ENCODE results near the gene MCCD1.

Gene MCCD1

DNA sequence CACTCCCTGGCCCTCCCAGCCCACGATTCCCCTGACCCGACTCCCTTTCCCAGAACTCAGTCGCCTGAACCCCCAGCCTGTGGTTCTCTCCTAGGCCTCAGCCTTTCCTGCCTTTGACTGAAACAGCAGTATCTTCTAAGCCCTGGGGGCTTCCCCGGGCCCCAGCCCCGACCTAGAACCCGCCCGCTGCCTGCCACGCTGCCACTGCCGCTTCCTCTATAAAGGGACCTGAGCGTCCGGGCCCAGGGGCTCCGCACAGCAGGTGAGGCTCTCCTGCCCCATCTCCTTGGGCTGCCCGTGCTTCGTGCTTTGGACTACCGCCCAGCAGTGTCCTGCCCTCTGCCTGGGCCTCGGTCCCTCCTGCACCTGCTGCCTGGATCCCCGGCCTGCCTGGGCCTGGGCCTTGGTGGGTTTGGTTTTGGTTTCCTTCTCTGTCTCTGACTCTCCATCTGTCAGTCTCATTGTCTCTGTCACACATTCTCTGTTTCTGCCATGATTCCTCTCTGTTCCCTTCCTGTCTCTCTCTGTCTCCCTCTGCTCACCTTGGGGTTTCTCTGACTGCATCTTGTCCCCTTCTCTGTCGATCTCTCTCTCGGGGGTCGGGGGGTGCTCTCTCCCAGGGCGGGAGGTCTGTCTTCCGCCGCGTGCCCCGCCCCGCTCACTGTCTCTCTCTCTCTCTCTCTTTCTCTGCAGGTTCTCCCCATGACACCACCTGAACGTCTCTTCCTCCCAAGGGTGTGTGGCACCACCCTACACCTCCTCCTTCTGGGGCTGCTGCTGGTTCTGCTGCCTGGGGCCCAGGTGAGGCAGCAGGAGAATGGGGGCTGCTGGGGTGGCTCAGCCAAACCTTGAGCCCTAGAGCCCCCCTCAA is 43.5 kb downstream of the MCCD1 start, which contains the start of gene LTA:
Gene LTA (plus strand): TSS at position 249 of the 871 bp plus-strand sequence. CDS start 454 bp downstream, at position 703.
- DNase-seq (ENCODE audit: low read depth), result no peak

DNA sequence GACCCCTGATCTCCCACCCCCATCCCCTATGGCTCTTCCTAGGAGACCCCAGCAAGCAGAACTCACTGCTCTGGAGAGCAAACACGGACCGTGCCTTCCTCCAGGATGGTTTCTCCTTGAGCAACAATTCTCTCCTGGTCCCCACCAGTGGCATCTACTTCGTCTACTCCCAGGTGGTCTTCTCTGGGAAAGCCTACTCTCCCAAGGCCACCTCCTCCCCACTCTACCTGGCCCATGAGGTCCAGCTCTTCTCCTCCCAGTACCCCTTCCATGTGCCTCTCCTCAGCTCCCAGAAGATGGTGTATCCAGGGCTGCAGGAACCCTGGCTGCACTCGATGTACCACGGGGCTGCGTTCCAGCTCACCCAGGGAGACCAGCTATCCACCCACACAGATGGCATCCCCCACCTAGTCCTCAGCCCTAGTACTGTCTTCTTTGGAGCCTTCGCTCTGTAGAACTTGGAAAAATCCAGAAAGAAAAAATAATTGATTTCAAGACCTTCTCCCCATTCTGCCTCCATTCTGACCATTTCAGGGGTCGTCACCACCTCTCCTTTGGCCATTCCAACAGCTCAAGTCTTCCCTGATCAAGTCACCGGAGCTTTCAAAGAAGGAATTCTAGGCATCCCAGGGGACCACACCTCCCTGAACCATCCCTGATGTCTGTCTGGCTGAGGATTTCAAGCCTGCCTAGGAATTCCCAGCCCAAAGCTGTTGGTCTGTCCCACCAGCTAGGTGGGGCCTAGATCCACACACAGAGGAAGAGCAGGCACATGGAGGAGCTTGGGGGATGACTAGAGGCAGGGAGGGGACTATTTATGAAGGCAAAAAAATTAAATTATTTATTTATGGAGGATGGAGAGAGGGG is 44.7 kb downstream of the MCCD1 start:
- DNase-seq (ENCODE audit: low read depth), result no peak

DNA sequence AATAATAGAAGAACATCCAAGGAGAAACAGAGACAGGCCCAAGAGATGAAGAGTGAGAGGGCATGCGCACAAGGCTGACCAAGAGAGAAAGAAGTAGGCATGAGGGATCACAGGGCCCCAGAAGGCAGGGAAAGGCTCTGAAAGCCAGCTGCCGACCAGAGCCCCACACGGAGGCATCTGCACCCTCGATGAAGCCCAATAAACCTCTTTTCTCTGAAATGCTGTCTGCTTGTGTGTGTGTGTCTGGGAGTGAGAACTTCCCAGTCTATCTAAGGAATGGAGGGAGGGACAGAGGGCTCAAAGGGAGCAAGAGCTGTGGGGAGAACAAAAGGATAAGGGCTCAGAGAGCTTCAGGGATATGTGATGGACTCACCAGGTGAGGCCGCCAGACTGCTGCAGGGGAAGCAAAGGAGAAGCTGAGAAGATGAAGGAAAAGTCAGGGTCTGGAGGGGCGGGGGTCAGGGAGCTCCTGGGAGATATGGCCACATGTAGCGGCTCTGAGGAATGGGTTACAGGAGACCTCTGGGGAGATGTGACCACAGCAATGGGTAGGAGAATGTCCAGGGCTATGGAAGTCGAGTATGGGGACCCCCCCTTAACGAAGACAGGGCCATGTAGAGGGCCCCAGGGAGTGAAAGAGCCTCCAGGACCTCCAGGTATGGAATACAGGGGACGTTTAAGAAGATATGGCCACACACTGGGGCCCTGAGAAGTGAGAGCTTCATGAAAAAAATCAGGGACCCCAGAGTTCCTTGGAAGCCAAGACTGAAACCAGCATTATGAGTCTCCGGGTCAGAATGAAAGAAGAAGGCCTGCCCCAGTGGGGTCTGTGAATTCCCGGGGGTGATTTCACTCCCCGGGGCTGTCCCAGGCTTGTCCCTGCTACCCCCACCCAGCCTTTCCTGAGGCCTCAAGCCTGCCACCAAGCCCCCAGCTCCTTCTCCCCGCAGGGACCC is 45.6 kb downstream of the MCCD1 start:
- no peak for DNase-seq (ENCODE audit: low read depth)

DNA sequence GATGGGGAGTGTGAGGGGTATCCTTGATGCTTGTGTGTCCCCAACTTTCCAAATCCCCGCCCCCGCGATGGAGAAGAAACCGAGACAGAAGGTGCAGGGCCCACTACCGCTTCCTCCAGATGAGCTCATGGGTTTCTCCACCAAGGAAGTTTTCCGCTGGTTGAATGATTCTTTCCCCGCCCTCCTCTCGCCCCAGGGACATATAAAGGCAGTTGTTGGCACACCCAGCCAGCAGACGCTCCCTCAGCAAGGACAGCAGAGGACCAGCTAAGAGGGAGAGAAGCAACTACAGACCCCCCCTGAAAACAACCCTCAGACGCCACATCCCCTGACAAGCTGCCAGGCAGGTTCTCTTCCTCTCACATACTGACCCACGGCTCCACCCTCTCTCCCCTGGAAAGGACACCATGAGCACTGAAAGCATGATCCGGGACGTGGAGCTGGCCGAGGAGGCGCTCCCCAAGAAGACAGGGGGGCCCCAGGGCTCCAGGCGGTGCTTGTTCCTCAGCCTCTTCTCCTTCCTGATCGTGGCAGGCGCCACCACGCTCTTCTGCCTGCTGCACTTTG is 46.7 kb downstream of the MCCD1 start, which contains the start of gene TNF:
Gene TNF (plus strand): TSS at position 231 of the 567 bp plus-strand sequence. CDS start 177 bp downstream, at position 408.
- no peak for DNase-seq (ENCODE audit: low read depth)

DNA sequence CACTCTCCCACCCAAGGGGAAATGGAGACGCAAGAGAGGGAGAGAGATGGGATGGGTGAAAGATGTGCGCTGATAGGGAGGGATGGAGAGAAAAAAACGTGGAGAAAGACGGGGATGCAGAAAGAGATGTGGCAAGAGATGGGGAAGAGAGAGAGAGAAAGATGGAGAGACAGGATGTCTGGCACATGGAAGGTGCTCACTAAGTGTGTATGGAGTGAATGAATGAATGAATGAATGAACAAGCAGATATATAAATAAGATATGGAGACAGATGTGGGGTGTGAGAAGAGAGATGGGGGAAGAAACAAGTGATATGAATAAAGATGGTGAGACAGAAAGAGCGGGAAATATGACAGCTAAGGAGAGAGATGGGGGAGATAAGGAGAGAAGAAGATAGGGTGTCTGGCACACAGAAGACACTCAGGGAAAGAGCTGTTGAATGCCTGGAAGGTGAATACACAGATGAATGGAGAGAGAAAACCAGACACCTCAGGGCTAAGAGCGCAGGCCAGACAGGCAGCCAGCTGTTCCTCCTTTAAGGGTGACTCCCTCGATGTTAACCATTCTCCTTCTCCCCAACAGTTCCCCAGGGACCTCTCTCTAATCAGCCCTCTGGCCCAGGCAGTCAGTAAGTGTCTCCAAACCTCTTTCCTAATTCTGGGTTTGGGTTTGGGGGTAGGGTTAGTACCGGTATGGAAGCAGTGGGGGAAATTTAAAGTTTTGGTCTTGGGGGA is 47.4 kb downstream of the MCCD1 start:
- no peak for DNase-seq (ENCODE audit: low read depth)

DNA sequence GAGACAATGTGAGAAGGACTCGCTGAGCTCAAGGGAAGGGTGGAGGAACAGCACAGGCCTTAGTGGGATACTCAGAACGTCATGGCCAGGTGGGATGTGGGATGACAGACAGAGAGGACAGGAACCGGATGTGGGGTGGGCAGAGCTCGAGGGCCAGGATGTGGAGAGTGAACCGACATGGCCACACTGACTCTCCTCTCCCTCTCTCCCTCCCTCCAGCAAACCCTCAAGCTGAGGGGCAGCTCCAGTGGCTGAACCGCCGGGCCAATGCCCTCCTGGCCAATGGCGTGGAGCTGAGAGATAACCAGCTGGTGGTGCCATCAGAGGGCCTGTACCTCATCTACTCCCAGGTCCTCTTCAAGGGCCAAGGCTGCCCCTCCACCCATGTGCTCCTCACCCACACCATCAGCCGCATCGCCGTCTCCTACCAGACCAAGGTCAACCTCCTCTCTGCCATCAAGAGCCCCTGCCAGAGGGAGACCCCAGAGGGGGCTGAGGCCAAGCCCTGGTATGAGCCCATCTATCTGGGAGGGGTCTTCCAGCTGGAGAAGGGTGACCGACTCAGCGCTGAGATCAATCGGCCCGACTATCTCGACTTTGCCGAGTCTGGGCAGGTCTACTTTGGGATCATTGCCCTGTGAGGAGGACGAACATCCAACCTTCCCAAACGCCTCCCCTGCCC is 48.3 kb downstream of the MCCD1 start:
- DNase-seq (ENCODE audit: low read depth), result no peak

DNA sequence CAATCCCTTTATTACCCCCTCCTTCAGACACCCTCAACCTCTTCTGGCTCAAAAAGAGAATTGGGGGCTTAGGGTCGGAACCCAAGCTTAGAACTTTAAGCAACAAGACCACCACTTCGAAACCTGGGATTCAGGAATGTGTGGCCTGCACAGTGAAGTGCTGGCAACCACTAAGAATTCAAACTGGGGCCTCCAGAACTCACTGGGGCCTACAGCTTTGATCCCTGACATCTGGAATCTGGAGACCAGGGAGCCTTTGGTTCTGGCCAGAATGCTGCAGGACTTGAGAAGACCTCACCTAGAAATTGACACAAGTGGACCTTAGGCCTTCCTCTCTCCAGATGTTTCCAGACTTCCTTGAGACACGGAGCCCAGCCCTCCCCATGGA is 48.8 kb downstream of the MCCD1 start:
- DNase-seq (ENCODE audit: low read depth), result no peak

DNA sequence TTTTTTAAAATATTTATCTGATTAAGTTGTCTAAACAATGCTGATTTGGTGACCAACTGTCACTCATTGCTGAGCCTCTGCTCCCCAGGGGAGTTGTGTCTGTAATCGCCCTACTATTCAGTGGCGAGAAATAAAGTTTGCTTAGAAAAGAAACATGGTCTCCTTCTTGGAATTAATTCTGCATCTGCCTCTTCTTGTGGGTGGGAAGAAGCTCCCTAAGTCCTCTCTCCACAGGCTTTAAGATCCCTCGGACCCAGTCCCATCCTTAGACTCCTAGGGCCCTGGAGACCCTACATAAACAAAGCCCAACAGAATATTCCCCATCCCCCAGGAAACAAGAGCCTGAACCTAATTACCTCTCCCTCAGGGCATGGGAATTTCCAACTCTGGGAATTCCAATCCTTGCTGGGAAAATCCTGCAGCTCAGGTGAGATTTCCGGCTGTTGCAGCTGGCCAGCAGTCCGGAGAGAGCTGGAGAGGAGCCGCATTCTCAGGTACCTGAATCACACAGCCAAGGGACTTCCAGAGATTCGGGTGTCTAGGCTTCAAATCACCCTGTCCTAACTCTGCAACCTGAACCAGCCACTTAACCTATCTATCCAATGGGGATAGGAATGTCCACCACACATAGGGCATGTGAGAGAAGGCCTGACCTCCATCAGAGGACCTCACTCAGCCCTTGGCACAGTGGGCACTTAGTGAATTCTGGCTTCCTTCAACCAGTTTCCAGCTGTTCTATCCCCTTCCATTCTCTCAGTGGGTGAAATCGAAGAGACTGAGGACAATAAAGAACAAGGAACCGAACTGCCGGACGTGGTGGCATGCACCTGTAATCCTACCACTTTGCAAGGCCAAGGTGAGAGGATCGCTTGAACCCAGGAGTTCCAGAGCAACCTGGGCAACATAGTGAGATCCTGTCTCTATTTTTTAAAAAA is 49.7 kb downstream of the MCCD1 start:
- DNase-seq (ENCODE audit: low read depth), result no peak

DNA sequence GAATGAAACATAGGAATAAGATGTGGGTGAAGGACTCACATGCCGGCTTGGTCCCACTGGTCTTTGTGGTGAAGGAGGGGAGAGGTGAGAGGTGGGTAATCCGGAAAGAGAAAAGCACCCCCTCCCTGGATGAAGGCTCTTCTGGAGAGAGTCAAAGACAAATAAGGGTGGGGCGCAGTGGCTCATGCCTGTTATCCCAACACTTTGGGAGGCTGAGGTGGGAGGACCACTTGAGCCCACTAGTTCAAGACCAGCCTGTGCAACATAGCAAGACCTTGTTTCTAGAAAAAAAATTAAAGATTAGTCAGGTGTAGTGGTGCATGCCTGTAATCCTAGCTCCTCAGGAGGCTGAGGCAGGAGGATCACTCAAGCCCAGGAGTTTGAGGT is 50.4 kb downstream of the MCCD1 start:
- no peak for DNase-seq (ENCODE audit: low read depth)
